ENCODE results near the gene GALNT14. TPM values are rescaled to one million over a fixed set of nuclear protein-coding genes. Genes with fewer than 3 reads are reported as not detected.
"Not testable (repeated sequence)": the region's sequence is repeated elsewhere in the genome, so short reads cannot be mapped to it uniquely, and the experiment has no call there.

Gene GALNT14, protein sequence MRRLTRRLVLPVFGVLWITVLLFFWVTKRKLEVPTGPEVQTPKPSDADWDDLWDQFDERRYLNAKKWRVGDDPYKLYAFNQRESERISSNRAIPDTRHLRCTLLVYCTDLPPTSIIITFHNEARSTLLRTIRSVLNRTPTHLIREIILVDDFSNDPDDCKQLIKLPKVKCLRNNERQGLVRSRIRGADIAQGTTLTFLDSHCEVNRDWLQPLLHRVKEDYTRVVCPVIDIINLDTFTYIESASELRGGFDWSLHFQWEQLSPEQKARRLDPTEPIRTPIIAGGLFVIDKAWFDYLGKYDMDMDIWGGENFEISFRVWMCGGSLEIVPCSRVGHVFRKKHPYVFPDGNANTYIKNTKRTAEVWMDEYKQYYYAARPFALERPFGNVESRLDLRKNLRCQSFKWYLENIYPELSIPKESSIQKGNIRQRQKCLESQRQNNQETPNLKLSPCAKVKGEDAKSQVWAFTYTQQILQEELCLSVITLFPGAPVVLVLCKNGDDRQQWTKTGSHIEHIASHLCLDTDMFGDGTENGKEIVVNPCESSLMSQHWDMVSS
- 5.3 TPM for polyA plus RNA-seq (2013, experiment 1 of 2; ENCODE audit: insufficient read length)
- 4.7 TPM for polyA plus RNA-seq (2013, experiment 2 of 2; ENCODE audit: insufficient read length)

DNA sequence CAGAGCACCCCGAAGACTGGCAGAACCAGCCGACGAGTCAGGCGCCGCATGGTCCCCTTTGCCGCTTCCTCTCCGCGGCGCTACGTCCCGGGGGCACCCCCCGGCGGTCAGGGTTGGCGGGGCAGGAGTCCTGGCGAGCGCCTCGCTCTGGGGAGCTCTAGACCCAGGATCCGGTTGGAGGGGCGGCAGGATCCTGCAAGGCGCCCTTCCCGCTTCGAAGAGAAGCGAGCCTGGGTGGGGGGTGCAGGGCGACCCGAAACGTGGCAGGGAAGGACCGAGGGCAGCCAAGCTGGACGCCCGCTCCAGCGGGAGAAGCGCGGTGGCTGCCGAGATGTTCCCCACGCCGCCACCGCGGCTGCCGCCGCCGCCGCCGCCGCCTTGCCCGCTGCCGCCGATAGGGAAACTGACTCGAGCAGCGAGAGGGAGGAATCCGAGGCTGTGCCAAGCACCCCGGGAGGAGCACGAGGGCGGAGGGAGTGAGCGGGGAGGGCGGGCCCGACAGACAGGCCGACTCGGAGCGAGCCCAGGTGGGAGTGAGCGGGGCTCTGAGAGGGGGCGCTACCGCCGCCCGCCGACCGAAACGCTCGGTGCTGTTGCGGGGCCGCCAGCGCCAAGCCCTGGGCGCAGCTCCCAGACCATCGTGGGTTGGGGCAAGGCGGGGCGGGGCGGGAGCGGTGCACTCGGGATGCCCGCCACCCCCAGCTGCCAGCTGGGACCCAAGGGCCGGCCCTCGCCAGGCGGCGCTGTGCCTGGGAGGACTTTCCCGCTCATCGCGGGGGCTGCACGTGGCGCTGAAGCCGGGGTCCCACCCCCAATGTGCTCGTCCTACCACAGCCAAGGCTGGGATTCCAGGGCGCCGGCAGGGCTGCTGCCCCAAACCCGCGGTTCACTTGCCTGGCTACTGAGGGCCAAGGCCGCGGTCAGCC, at the start of gene GALNT14:
GALNT14 (minus strand) TSS at position 404 of the 926 bp plus-strand sequence; CDS start at position 50, 354 bp downstream.
- DNase-seq = peak; percentile 55

DNA sequence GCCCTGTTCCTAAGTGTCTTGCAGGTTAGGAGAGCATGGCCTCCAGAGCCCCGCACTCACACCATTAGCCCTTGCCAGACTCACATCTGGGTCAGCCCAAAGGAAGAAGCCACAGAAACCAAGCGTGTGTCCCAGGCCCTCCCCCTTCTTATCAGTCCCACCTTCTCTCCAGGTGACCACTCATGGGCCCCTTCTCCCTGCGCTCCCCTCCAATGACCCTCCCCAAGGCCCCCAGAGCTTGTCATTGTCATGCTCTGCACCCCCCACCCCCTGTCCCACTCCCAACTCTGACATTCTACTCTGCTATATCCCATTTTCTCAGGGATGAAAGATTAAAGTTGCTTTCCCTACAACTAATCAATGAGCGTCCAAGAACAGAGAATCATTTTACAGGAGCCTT, 48.9 kb upstream of the GALNT14 start:
- DNase-seq = no peak

DNA sequence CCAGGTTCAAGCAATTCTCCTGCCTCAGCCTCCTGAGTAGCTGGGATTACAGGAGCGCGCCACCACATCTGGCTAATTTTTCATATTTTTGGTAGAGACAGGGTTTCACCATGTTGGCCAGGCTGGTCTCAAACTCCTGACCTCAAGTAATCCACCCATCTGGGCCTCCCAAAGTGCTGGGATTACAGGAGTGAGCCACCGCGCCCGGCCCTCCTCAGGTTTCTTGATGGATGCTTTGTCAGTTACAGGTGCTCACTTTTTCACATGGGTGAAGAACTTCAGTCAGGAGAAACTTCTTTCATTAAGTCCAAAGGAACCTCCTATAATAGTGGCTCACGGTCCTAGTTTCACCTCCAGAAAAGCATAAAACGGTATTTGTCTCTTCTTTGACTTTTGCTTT, 45.7 kb upstream of the GALNT14 start:
- DNase-seq = not testable (repeated sequence)

DNA sequence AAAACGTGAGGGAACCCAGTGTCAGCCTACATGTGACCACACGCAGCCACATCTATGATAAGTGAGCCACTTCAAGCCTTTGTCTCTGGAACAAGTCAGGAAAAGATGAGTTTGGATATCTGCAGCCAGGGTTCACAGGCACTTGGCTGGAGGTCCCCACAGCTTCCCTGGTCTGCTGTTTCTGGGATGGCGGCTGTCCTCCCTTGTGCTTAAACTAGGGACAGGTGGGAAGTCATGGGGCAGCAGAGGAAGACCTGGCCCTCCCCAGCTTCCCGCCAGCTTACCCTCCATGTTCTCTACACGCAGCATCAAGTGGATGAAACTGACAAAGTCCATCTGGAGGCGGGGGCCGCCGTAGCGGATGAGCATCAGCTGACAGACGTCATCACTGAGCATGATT, 38.5 kb upstream of the GALNT14 start:
- DNase-seq = no peak

DNA sequence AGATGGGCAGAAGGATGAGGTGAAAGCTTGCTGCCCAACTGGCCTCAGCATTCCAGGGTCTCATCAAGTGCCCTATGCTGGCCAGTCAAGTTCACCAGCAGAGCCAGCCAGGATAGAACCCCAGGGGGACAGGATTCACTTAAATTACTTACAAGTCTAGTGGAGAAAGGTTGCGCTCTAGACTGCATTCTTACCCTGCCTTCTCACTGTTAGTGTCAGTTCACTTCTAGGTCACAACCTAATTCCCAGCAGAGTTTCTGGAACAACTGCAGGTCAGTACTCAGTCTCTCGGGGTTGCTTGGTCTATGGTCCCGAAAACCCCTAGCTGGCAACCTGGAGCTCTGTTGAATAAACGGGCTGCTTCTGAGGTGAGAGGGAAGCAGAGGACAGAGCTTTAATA, 32.9 kb upstream of the GALNT14 start:
- DNase-seq = no peak

DNA sequence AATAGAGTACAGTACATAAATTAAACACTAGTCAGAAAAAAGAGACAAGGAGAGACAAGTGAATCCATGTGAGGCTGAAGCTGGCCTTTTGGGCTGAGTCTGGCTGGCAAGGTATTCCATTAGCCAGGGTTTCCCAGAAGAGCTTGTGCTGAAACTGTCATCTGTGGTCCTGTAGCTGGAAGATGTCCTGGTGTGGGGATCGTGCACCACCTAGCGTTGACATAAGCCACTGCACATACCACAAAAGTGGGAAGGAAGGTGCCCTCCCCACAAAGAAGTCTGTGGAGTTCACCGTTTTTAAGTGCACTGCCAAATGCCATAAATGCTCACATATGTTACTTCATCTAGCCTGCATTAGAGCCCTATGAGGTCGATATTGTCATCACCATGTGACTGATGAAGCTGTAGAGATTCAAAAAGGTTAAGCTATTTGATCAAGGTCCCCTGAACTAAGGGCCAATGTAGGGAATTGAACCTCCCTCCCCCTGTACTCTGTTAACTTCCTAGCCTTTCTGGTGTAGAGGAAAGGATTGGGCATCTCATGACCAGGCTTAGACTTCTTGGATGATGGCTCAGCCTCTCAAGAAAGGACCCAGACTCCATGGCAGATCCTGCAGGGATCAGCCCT, 31.9 kb upstream of the GALNT14 start:
- DNase-seq = peak; percentile 59

DNA sequence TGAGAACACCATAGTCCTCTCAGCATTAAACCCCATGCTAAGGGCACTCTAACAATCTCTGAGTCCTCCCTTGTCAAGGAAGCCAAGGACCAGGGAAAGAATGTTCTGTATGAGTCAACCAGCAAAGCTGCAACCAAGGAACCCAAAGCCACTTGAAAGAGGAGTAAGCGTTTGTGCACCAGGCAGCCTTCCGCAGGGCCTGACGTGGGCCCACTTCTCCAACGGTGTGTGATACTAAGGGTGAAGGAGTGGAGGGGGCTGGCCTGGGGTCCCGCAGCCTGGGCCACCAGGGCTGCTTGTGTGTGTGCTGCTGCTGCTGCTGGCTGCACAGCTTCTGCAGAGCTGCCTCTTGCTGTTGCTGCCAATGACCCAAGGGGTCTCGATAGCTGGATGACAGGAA, 30.1 kb upstream of the GALNT14 start:
- peak; percentile 9 for DNase-seq

DNA sequence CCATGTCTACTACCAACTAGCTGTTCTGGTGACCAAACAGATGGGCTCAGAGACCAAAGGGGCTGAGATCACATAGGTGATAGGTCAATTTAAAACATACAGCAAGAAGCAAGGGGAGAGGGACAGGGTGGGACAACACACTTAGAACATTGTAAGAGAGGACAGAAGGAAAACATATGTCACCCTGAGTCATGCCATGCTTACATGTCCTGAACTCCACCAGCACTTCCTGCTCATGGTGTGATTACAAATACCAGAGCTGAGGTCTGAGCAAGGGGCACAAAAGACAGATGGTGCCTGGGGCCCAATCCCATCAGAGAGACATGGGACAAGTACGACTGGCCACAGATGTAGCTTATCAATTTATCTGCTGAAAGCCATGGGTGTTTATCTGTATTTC, 28.7 kb upstream of the GALNT14 start:
- no peak for DNase-seq

DNA sequence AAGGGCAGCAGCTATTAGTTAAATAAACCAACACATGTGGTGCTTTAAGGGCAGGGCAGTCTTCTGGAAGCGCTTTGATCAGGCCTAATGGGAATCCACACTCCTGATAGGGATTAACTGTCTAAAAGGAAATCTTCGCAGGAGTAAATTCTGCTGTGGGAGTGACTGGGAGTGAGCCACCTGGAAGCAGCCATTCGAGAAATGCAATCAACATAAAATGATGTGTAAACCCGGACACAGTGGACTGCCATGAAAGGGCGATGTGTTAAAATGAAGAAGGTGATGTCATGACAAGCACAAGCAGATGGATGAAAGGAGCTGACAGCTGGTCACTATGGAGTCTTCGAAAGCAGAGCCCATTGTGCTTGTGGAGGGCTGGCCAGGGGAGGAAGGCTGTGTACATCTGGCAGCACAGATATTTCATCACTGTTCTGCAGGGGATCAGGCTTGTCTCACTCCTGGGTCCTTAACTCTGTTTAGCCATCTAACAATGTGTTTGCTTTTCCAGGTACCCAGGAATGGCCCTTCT, 24.8 kb upstream of the GALNT14 start:
- no peak for DNase-seq

DNA sequence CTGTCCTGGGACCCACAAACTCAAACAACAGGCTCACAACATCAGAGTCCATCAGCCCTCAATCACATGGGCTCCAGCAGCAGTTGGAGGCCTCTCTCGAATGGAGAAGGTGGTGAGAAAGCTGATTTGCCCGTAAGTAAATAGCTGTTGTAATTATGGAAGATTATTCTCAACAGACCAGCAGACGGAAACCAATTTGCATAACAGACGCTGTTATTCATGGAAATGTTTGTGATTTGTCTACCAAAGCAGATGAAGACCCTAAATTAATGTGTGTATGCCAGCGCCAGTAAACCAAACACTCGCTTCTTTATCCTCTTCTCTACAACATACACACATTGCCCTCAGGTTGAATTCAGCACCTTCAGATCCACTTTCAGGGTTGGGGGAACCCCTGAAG, 23.4 kb upstream of the GALNT14 start:
- DNase-seq = no peak

DNA sequence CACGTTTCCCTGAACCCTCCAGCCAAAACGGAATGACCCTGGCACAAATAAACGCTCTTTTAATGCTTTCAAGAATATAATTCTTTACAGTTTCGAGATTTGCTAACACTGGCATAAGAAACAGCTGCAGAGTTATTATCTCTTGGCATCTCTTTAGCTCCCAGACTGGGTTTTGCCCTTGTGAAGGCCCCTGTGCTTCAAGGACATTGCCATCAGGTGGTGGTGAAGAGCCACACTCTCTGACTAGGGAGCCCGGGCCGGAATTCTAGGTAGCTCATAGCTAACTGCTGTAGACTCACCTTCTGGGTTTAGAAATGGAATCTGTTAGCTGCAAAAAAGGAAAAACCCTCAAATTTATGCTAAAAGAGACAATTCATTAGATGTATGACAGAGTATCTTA, 13.3 kb upstream of the GALNT14 start:
- no peak for DNase-seq

DNA sequence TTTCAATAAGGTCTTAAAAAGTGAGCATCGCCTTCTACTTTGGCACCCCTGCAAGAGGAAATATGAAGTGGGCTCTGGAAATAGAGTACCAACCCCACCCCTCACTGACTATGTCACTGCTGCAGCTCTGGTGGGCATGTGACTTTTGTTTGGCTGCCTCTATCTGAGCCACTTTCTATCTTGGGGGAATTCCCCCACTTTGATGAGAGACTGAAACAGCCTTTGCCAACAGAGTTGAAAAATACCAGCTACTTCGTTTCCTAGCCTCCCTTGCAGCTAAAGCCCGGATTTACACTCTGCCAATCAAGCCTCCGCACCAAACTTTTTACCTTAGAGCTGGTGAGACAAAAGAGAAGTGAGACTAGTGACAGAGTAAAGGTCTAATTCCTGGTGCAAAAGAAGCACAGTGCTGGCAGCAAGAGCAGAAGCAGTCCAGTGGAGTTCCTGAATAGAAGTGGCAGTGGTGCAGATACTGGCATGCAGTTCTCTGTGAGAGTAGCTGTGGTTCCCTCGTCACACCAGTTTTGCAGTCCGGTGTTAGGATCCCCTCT, 12.0 kb upstream of the GALNT14 start:
- DNase-seq = no peak

DNA sequence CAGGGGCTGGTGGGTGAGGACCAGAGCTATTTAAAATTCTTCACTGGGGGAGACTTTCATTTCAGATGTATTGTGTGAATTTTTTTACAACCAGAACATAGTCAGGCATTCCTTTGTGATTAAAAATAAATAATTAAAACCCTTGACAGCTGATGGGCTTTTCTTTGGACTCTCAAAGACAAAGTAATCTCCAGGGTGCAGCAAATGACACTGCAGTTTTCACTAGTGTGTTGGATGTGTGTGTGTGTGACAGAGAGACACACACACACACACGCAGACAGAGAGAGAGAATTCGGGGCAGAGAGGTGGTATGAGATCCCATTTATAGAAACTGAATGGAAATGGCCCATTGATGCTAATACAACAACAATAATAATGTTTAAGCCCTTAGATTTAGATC, 10.3 kb upstream of the GALNT14 start:
- DNase-seq = peak; percentile 13

DNA sequence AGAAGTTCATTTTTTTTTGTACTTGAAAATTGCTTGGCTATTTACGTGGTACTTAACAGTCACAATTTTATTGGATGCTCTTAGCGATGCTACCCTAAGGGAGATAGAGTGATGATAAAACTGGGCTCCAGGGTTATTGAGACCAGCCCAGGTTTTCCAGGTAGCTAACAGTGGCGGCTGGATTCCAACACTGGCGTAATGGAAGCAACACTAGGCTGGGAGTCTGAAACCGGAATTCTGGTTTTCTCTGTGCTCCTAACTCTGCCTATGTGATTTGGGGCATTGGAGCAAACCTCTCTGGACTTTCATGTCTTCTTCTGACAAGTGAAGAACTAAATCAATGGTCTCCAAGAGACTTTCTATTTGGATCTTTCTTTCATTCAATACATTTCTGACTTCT, 9.4 kb upstream of the GALNT14 start:
- no peak for DNase-seq

DNA sequence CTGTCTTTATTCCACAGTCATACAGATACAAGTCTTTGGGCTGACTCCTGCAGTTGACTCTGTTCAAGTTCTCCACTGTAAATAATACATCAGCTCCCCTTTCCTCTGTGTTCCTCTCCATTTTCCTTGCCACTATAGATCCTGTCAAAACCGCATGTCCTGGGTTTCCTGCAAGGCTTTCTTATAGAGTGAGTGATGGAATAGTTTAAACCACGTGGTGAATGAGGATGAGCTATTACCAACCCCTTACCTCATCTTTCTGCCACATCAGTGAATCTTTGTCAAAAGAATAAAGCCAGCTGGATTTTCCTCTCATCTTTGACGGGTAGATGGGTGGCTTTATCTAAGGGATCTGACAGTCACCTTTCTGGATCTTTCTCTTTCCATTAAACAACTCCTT, 3.9 kb upstream of the GALNT14 start:
- peak; percentile 53 for DNase-seq

DNA sequence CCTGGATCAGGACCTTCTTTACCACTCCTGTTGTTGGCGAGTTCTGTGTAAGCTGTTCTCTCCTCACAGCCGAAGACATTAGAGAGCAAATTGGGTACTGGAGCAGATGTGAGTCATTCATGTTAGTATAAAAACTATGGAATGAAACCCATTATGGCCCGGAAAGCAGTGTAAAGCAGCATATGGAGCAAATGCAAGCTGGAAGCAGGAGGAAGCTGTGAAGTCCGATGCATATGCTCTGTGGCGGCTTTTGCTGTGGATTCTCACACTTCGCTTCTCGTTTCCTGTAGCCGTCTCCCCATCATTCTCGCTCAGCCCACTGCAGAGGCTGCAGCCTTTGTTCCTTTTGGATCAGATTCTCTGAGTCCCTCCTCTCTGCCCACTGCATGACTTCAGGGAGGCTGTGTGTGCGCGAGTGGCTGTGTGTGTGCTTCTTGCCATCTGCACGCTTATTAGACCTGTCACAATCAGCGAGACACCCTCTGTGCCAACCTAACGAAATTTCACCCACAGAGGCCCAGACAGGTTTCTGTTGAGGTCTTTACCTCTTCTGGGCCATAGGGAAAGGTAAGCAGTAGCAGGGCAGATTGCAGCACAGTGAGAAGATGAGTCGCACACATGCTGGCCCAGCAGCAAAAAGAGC, 3.3 kb upstream of the GALNT14 start:
- DNase-seq = peak; percentile 72

DNA sequence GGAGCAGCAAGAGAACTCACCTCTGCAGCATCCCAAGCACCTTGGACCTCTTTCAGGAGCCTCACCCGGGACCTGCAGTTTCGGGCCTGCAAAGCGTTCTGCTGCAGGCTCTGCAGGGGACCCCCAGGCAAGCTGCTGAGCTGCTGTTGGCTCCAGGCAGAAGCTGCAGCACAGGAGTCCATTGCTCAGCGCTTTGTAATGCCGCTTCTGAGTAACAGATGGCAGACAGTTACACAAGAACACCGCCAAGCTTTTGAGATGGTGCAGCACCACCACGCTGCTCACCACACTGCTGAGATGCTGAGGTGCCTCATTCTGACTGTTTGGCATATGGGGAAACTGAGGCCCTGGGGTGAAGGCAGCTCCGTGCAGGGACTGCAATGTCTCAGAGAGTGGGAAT, 1.9 kb upstream of the GALNT14 start:
- peak; percentile 70 for DNase-seq

DNA sequence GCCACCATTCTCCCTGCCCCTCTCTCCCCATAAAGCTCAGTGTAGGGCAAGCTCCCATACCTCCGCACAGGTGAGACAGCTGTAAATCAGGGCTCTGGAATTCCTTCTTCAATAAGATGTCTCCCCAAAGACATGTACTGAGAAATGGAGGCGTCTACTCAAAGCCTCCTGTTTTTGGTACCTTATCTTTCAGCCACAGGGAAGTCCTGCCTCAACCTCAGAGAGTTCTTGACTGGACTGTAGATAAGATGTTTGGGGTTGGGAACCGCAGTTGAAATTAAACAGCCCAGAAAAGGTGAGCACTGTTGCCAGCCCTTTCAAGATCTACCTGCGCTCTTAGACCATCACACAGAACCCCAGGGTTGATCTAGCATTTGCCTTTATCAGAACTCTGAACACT, 1.4 kb upstream of the GALNT14 start:
- DNase-seq = no peak

DNA sequence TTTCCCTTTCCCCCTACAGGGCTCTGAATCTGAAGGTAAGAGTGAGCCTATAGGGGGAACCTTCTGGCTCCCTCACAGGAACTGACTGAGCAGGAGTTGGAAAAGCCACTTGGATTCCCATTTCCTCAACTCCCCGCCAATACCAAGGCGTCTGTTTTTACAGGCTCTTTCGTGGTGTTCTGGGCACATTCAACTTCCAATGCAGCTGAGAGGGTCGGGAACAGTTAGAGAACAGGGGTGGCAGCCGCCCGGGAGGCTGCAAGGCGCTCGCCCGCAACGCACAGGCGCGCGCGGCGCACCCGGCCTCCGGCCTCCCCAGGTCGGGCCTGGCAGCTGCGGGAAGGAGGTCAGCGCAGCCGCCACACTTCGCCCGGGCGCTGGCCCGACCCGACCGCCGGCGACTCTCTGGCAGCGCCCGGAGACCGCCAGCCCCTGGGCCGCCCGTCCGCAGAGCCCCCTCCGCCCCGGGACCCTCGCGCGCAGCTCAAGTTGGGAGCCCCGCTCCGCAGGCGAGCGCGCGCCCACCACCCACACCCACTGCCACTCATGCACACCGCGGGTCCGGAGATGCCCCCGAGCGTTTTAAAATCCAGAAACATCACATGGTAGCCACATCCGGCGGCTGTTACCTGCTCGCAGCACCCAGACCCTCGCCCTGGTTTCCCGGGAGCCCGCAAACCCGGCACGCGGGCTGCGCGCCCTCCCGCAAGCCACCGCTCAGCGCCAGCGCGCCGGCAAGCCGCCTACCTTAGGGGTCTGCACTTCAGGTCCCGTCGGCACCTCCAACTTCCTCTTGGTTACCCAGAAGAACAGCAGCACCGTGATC, 816 bp downstream of the GALNT14 start:
- peak; percentile 18 for DNase-seq

DNA sequence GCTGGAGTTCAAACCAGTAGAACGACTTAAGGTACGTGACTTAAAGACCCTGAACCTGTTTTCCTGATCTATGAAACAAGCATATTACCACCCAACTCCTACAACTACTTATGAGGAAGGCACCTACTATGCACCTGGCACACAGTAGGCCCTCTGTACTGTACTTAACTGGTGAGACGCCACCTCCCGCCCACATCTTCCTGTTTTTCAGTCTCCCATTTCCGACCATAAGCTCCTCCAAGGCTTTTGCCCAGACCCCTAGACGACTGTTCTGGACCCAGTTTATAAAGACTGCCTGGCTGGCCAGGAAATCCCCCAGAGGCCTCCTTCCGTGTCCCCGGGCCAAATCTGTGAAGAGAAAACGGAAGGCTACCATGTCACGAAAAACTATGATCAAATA, 1.5 kb downstream of the GALNT14 start:
- DNase-seq = no peak

DNA sequence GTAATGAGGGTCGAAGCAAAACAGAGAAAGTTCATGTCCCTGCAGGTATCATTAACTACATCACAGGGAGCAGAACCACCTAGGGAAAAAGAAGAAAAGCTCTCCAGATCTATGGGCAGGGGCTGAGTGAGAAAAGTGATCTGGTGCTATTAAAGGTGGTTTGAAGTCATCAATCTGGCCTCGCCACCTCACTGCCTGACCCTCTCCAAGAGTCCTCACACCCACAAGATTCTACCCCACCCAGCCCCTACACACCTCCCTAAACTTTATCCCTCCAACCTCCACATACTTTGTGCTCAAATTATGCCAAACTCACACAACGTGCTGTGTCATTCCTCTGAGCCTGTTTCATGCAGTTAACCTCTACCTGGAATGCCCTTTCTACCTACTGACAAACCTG, 2.2 kb downstream of the GALNT14 start:
- DNase-seq = no peak
